Activated CD4-positive, alpha-beta T cell treated with anti-CD3 and anti-CD28 coated beads for 36 hours (primary cell): ENCODE results near the gene APOA5. TPM values are rescaled to one million over a fixed set of nuclear protein-coding genes. Genes with fewer than 3 reads are reported as not detected.

Experiments
- ATAC-seq: fragments of 200-7000 bp; cut with Tn5 transposase; one replicate; pipeline ENCODE4 v1.10.0; 2021; ENCODE audit warnings: mild to moderate bottlenecking, moderate library complexity
- CTCF ChIA-PET: fragments of 350-600 bp; sonication (Branson Sonifier 250); formaldehyde crosslinking; loops from one replicate; lab custom pipeline; 2021; ENCODE audit warnings: antibody characterized with exemption; lab: Charles Lee
- POLR2A ChIA-PET: fragments of 350-600 bp; sonication (Branson Sonifier 250); formaldehyde crosslinking; loops from one replicate; lab custom pipeline; 2021; ENCODE audit warnings: antibody characterized with exemption, inconsistent platforms; lab: Charles Lee
- DNase-seq: peaks from one replicate; pipeline ENCODE4 v3.0.0-alpha.2; 2020
- H3K27ac Mint-ChIP-seq: one replicate; pipeline ENCODE4 v1.8.0; 2021; ENCODE audit warnings: mixed read lengths
- H3K27me3 Mint-ChIP-seq: one replicate; pipeline ENCODE4 v1.8.0; 2021; ENCODE audit warnings: mixed read lengths
- H3K36me3 Mint-ChIP-seq: one replicate; pipeline ENCODE4 v1.8.0; 2021; ENCODE audit warnings: low read depth, mixed read lengths
- H3K4me1 Mint-ChIP-seq: one replicate; pipeline ENCODE4 v1.8.0; 2021; ENCODE audit warnings: mixed read lengths
- H3K4me3 Mint-ChIP-seq: one replicate; pipeline ENCODE4 v1.8.0; 2021; ENCODE audit warnings: mild to moderate bottlenecking, moderate library complexity, mixed read lengths
- H3K9me3 Mint-ChIP-seq: one replicate; pipeline ENCODE4 v1.8.0; 2021; ENCODE audit warnings: low read depth, mixed read lengths
- intact Hi-C, 2 experiments: fragments of 100-400 bp; cut with DNase I in 1 of 2; cut with micrococcal nuclease in 1 of 2; formaldehyde crosslinking; loops; one replicate each; pipeline versions ENCODE4 v1.14.2 to v1.15.1; 2022 to 2024; cut with DNase I, micrococcal nuclease
- total RNA-seq, 2 experiments: library from RNA; stranded (reverse); gene quantifications; one replicate each; pipeline ENCODE4 v1.2.3, GENCODE V29; 2021

APOA5 gene
- total RNA-seq, 2 experiments from 2014 or later = not detected

DNA sequence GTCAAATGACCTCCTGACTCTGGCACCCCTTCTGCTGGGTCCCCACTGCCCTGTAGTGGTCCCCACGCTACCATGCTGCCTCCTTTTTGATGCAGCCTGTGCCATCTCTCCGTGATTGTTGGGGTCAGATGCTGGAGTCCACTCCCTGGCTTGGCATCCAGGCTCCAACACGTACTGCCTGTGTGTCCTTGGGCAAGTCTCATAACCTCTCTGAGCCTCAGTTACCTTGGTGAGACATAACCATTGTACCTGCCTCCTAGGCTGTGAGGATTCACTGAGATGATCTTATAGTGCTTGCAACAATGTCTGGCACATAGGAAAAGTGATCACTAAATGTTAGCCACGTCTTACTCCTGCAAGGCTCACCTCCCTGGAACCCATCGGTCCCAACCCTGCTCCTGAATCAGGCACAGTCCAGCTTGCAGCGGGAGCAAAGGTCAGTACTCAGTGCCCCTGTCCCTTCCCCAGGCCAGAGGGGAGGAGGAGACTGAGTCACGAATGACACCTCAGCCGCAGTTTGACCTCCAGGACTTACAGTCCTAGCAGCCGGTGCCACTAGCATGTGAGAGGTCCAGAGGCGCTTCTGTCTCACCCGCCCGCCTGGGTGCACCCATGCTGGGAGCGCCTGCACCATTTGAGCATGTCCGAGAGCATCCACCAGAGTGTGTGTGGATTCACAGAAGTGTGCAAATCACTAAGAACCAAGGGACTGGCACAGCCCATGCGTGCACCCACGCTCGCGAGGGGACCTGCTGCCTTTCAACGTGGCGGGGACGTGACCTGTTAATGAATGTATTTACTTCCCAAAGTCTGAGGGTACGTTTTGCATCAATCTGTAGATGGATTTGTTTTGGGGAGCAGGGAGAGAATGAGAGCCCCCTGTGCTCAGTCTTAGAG, 34.4 kb upstream of the APOA5 start:
- Mint-ChIP-seq H3K36me3 (no peaks in the 10 kb centered on the region), H3K4me1 (no peaks in the 10 kb centered on the region), H3K27ac (no peak overlapping the region), H3K27me3 (no peaks in the 10 kb centered on the region), H3K4me3 (no peak overlapping the region), H3K9me3 (no peaks in the 10 kb centered on the region)
- intact Hi-C loops = no loop called here
- no peak for DNase-seq
- ATAC-seq = no peak
- CTCF ChIA-PET = no interaction called here
- POLR2A ChIA-PET = no interaction called here

DNA sequence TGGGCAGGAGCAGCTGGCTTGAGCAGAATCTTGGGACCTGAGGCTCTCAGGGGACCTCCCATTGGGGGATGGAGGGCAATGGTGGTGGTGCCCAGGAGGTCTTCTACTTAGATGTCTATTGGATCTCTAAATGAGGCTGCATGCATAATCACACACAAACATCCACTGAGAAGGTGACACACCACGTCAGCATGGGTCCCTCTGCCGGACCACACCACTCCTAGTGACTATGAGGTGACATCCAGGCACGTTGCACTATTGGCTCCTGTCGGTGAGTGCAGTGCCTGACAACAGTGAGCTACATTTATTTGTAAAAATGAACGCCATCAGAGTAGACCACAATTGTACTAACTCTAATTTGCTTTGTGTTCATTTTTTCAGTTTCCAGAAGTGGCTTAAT, 33.8 kb upstream of the APOA5 start:
- no peaks in the 10 kb centered on the region for H3K27me3 Mint-ChIP-seq
- no peaks in the 10 kb centered on the region for H3K36me3 Mint-ChIP-seq
- H3K27ac Mint-ChIP-seq = no peak overlapping the region
- no peak for DNase-seq
- H3K9me3 Mint-ChIP-seq = no peaks in the 10 kb centered on the region
- ChIA-PET POLR2A (no interaction called here), CTCF (interaction anchor here (0.7 kb wide), 1 partner anchor 92 kb away, joined by 3 read pairs; no protein-coding TSS in a partner anchor)
- ATAC-seq = no peak
- no peak overlapping the region for H3K4me3 Mint-ChIP-seq
- intact Hi-C loops = no loop called here
- no peaks in the 10 kb centered on the region for H3K4me1 Mint-ChIP-seq

DNA sequence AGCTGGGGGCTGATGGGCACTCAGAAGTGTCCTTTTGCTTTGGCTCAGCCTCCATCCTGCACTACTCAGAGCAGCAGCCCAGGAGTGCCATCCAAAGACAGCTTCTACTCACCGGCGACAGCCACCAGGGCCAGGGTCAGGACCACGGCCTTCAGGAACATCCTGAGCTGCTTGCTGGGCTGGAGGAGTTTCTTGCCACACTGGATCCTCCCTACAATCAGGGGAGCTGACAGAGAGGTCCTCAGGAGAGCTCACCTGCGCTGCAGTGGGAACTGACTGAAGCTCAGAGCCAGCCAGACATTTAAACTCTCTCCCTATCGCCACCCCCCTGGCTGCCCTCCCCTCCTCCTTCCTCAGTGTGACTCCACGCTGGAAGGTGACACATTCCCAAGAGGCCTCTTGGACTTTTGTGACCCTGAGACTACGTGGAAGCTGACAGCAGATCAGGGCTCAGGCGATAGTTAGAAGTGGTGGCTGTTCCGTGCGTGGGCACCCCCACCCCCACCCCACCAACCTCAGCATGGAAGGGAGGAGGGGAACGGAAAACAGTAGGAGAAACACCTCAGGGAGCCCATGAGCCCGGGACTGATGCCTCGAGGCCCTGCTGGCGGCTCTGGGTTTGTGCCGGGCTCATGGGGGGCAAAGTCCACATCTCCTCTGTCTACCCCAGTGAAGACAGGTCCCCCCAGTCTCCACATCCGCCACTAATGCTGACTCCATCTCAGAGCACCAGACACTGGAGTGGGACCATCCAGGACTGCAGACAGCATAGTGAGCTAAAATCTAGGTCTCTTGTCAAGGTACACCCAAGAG, 31.6 kb upstream of the APOA5 start, which contains the start of gene APOA4:
Gene APOA4, minus strand, starts transcription at position 274 of the 813 bp plus-strand sequence. Its CDS starts 113 bp downstream, at position 161.
- H3K9me3 Mint-ChIP-seq = no peaks in the 10 kb centered on the region
- intact Hi-C loops = no loop called here
- H3K4me3 Mint-ChIP-seq = no peak within 1 kb of the TSS
- ChIA-PET CTCF (interaction anchor here (0.6 to 1.7 kb wide), 5 partner anchors 10 to 283 kb away, joined by 3 to 5 read pairs (median 3); partner anchors contain the start of gene APOA5), POLR2A (interaction anchor here (0.7 to 1.1 kb wide), 3 partner anchors 13 to 342 kb away, joined by 3 read pairs; no protein-coding TSS in a partner anchor)
- no peak within 1 kb of the TSS for H3K27ac Mint-ChIP-seq
- H3K4me1 Mint-ChIP-seq = no peaks in the 10 kb centered on the region
- no peaks in the 10 kb centered on the region for H3K36me3 Mint-ChIP-seq
- DNase-seq = no peak
- no peak for ATAC-seq
- H3K27me3 Mint-ChIP-seq = no peaks in the 10 kb centered on the region

DNA sequence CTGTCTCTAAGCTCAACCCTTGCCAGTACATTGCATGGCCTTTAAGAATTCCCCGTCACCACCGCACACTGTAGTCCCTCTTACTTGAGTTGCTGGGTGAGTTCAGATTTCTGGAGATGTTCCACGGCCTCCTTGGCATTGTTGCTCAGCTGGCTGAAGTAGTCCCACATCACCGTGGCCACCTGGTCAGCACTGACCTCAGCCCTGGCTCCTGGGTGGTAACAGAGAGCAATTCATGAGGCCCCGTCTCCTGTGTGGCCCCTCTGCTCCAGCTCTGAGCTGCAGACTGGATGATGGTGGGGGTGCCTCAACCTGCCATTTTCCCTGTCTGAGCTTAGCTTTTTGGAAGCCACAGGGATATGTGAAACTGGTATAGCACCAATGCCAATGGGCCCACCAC, 30.9 kb upstream of the APOA5 start:
- no peak for ATAC-seq
- H3K4me1 Mint-ChIP-seq = no peaks in the 10 kb centered on the region

DNA sequence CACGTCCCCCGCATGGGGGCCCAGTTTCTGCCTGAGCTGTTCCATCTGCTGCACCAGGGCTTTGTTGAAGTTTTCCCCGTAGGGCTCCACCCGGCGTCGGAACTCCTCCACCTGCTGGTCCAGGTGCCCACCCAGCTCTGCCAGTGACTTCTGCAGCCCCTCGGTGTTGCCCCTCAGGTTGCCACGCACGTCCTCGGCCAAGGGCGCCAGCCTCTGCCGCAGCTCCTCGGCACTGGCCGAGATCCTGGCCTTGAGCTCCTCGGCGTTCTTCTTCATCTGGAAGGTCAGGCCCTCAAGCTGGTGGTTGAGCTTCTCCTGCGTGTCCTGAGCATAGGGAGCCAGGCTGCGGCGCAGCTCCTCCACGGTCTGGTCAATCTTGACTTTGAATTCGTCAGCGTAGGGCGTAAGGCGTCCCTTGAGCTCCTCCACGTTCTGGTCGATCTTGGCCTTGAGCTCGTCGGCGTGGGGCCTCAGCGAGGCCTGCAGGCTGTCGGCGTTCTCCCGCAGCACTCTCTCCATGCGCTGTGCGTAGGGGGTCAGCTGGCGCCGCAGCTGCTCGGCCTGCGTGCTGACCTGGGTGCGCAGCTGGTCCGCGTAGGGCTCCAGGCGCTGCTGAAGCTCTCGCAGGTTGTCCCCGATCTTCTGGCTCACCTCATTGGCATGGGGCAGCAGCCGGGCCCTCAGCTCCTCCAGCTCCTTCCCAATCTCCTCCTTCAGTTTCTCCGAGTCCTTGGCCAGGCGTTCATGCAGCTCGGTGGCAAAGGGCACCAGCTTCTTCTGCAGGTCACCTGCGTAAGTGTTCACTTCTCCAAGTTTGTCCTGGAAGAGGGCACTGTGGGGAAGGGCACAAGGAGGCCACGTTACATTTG, 29.6 kb upstream of the APOA5 start:
- intact Hi-C loops = no loop called here
- Mint-ChIP-seq H3K36me3 (no peaks in the 10 kb centered on the region), H3K4me3 (no peak overlapping the region), H3K27me3 (no peaks in the 10 kb centered on the region), H3K9me3 (no peaks in the 10 kb centered on the region), H3K4me1 (no peaks in the 10 kb centered on the region), H3K27ac (no peak overlapping the region)
- no peak for ATAC-seq
- ChIA-PET POLR2A (no interaction called here), CTCF (interaction anchor here (0.6 to 1.8 kb wide), 7 partner anchors 12 to 386 kb away, joined by 3 to 5 read pairs (median 3); partner anchors contain the start of gene APOA5)
- DNase-seq = no peak

More for the DNA sequence above, 30.9 kb upstream of the APOA5 start:
- no peak overlapping the region for H3K4me3 Mint-ChIP-seq
- POLR2A ChIA-PET = interaction anchor here (0.7 to 1.1 kb wide), 3 partner anchors 13 to 342 kb away, joined by 3 read pairs; no protein-coding TSS in a partner anchor
- H3K27ac Mint-ChIP-seq = no peak overlapping the region
- CTCF ChIA-PET = interaction anchor here (0.6 to 1.7 kb wide), 4 partner anchors 11 to 284 kb away, joined by 3 to 5 read pairs (median 4); no protein-coding TSS in a partner anchor
- H3K36me3 Mint-ChIP-seq = no peaks in the 10 kb centered on the region
- no peaks in the 10 kb centered on the region for H3K9me3 Mint-ChIP-seq
- DNase-seq = no peak
- intact Hi-C loops = no loop called here
- no peaks in the 10 kb centered on the region for H3K27me3 Mint-ChIP-seq

DNA sequence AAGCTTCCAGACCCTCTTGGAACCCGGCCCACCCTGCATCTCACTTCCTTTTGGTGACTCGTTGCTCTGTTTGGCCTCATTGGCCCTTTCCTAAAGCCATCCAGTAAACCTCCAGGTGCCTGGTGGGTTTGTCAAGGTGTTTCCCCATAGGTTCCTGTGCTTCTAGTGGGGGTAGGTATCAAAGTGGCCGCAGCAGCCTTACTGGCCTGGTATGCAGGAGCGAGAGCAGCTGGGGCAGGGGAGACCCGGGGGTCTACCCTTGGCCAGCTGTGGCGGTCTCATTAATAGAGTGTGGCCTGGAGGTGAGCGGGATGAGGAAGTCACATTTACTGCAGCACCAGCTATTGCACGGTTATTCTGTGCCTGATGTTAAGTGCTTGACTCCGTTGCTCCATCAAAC, 27.4 kb upstream of the APOA5 start:
- CTCF ChIA-PET = no interaction called here
- Mint-ChIP-seq H3K4me3 (no peak overlapping the region), H3K4me1 (no peaks in the 10 kb centered on the region), H3K27ac (no peak overlapping the region), H3K27me3 (no peaks in the 10 kb centered on the region), H3K36me3 (no peaks in the 10 kb centered on the region), H3K9me3 (no peaks in the 10 kb centered on the region)
- intact Hi-C loops = no loop called here
- no peak for DNase-seq
- no peak for ATAC-seq
- POLR2A ChIA-PET = no interaction called here

DNA sequence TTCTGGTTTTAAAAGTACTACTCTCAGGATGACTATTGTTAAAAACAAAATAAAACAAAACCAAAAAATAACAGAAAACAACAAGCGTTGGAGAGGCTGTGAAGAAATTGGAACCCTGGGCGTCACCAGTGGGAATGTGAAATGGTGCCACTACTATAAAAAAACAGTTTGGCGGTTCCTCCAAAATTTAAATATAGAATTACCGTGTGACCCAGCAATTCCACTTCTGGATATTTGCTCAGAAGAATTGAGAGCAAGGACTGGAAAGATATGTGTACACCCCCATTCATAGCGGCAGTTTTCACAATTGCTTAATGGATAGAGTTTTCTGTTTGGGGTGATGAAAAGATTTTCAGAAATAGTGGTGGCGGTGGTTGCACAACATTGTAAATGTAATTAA, 22.8 kb upstream of the APOA5 start:
- DNase-seq = no peak
- no peaks in the 10 kb centered on the region for H3K36me3 Mint-ChIP-seq
- no peak overlapping the region for H3K4me3 Mint-ChIP-seq
- ATAC-seq = no peak
- no peak overlapping the region for H3K27ac Mint-ChIP-seq
- intact Hi-C loops = no loop called here
- H3K27me3 Mint-ChIP-seq = no peaks in the 10 kb centered on the region
- POLR2A ChIA-PET = no interaction called here
- no peaks in the 10 kb centered on the region for H3K4me1 Mint-ChIP-seq
- H3K9me3 Mint-ChIP-seq = no peaks in the 10 kb centered on the region
- CTCF ChIA-PET = no interaction called here

DNA sequence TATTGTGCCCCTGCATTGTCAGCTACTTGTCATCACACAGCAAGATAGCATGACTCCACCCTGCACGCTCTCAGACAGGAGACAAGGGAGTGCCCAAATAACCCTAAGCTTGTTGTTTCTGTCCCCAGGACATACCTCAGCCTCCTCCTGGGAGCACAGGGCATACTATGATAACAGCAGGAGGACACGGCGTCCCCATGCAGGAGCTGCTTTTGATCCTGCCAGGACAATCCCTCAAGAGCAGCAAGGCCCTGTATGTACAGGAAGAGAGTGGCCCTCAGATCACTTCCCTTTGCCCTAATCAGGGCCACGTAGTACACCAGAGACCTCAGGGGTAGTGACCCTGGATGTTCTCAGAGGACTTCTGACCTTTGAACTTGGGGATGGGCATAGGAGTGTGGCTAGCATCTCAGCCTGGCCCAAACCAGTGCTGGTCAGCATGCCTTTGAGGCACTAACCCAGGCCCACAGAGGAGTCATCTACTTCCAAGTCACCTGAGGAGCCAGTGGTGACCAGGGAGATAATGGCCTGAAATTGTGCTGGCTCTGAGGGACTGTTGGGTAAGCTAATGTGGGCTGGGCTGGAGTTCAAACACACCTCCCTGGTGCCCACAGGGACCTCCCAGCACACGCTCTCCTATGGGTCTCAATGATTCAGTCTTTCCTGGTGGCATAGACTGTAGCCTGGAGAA, 22.2 kb upstream of the APOA5 start:
- ATAC-seq = no peak
- CTCF ChIA-PET = interaction anchor here (0.7 to 2.0 kb wide), 5 partner anchors 22 to 292 kb away, joined by 3 to 10 read pairs (median 3); partner anchors contain the start of gene APOA5

DNA sequence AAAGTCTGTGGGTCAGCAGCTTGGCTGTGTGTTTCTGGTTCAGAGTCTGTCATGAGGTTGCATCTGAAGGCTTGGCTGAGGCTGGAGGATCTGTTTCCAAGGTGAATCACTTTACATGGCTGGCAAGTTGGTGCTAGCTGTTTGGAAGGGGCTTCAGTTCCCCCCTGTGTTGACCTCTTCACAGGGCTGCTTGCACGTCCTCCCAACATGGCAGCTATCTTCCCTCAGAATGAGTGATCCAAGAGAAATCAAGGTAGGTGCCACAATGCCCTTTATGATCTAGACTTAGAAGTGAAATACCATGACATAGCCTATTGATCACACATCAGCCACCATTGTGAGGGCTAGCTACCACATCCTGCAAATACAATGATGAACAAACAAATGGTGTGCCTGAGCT, 21.5 kb upstream of the APOA5 start:
- ChIA-PET POLR2A (no interaction called here), CTCF (interaction anchor here (0.6 to 2.0 kb wide), 7 partner anchors 9 to 293 kb away, joined by 3 to 10 read pairs (median 3); partner anchors contain the start of gene APOA5)
- intact Hi-C loops = no loop called here
- no peaks in the 10 kb centered on the region for H3K27me3 Mint-ChIP-seq
- no peaks in the 10 kb centered on the region for H3K4me1 Mint-ChIP-seq
- no peak overlapping the region for H3K27ac Mint-ChIP-seq
- no peaks in the 10 kb centered on the region for H3K9me3 Mint-ChIP-seq
- H3K4me3 Mint-ChIP-seq = no peak overlapping the region
- DNase-seq = no peak
- ATAC-seq = no peak
- H3K36me3 Mint-ChIP-seq = no peaks in the 10 kb centered on the region

More for the DNA sequence above, 22.2 kb upstream of the APOA5 start:
- Mint-ChIP-seq H3K27me3 (no peaks in the 10 kb centered on the region), H3K4me1 (no peaks in the 10 kb centered on the region), H3K36me3 (no peaks in the 10 kb centered on the region), H3K27ac (no peak overlapping the region), H3K4me3 (no peak overlapping the region), H3K9me3 (no peaks in the 10 kb centered on the region)
- intact Hi-C loops = no loop called here
- DNase-seq = no peak
- POLR2A ChIA-PET = no interaction called here

DNA sequence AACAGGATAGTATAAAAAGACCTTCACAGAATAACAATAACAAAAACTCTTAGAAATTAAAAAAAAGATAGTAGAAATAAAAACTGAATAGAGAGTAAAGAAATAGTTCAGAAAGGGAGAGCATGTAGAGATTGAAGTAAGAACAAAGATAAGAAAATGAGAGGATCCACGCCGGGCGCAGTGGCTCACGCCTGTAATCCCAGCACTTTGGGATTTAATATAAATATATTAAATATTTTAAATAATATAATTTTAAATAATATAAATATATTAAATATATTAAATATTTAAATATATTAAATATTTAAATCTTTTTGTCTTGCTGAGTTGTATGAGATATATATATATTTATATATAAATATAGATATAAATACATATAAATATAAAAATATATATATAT, 20.4 kb upstream of the APOA5 start:
- no peaks in the 10 kb centered on the region for H3K9me3 Mint-ChIP-seq
- H3K27me3 Mint-ChIP-seq = no peaks in the 10 kb centered on the region
- intact Hi-C loops = no loop called here
- no peak for ATAC-seq
- CTCF ChIA-PET = interaction anchor here (2.0 kb wide), 1 partner anchor 21 kb away, joined by 10 read pairs; the partner anchor contains the start of gene APOA5
- H3K27ac Mint-ChIP-seq = no peak overlapping the region
- H3K4me3 Mint-ChIP-seq = no peak overlapping the region
- POLR2A ChIA-PET = no interaction called here
- no peaks in the 10 kb centered on the region for H3K4me1 Mint-ChIP-seq
- no peaks in the 10 kb centered on the region for H3K36me3 Mint-ChIP-seq
- no peak for DNase-seq
